ENCODE data around the gene WNT5A.

The WNT5A gene

DNA sequence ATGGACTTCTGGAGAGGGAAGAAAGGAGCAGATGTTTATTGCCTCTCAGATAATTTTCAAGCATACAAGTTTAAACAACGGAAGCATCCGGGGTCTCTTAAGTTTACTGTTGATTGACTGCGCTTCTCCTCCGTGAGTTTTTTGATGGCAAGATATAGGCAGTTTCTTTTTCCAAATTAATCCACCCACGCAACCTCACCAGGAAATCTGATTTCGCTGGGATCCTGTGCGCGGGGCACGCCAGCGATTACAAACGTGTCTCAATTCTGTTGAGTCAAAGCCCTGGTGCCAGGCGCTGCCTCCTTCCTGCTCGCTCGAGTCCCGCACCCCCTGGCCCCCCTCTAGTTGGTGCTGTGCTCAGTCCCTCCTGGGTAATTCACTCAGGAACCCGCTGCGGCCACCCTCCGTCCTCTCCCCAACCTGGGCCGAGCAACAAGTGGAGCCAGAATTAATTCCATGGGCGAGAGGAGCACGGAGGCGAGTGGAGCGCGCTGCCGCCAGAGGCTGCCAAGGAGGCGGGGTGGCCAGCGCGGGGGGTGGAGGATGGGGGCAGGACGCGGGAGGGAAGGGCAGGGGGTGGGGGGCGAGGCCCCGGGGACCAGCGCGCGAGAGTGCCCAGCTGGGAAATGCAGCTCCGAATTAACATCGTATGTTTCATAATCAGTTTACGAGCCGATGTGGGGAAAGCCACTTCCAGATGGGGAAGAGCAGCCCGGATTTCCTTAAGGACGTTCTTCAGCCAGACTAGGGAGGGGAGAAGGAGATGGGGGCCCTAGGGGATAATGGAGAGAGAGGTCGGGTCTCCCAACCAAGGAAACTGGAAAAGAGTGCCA, 6.0 kb downstream of the WNT5A start:
- no peak for DNase-seq

DNA sequence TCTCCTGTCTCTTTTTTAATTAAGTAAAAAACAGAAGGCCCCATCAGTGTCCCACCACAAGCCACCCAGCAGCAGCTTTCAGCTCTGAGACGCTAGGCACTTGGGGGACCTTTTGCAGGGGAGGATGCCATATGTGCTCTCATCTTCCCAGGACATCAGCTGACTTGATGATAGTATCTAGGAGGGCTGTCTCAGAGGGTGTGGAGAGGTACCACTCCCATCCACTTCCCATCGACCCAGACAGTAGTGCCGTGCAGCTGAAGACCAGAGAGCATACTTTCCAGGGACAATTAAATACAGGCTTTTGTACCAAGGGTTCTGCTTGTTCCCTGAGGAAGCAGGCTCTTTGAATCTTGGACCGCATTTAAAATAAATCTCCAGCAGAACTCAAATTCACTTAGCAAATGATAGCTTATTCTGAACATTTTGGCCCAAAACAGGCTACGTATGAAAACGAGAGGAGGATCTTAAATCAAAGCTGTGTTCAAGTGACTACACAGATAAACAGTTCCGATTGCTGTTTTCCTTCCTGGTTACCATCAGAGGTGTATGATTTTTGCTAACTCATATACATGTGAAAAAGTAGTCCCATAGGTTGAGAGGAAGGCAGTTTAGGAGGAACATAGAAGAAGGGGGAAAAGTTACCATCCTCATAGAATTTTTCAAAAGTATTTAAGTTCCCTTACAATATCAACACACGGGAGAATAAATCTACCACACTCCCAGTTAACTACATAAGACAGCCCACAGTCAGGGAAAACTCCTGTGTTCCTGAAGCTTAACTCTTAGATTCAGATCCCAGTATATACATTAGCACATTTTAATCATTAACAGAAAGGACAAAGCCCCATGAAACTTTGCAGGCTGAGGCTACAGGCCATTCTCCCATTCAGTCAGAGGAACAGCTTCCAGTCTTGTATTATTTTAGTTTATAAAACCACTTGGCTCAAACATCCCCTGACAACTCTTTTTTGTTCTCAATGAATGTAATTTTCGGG, 9.5 kb downstream of the WNT5A start:
- no peak for DNase-seq

DNA sequence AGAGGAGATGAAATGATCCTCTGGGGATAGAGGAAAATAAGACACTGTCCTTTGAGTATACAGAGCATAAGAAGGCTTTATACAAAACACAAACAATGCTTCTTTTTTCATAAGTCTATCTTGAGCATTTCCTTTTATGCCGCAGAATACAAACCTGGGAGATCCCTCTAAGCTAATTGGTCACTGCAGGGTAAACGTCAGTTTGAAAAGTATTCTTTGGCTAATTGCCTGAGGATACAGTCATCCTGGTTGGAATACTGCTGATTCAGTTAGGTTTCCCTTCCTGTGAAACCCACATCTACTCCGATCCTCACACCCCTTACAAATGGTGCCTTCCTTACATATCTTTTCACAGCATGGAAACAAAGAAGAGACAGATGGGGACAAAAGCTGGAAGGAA, 10.6 kb downstream of the WNT5A start:
- no peak for DNase-seq

DNA sequence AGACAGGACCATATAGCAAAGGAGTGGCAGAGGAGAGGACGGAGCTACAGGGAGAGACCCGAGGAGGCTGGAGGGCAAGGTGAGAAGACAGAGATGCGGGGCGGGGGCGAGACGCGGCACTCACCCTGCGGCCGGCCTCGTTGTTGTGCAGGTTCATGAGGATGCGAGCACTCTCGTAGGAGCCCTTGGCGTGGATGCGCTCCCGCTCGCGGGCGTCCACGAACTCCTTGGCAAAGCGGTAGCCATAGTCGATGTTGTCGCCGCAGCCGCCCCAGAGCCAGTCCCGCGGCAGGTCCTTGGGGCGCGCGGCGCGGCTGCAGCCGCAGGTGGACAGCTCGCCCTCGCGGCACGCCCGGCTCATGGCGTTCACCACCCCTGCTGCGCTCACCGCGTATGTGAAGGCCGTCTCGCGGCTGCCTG, 12.9 kb downstream of the WNT5A start:
- DNase-seq = no peak

DNA sequence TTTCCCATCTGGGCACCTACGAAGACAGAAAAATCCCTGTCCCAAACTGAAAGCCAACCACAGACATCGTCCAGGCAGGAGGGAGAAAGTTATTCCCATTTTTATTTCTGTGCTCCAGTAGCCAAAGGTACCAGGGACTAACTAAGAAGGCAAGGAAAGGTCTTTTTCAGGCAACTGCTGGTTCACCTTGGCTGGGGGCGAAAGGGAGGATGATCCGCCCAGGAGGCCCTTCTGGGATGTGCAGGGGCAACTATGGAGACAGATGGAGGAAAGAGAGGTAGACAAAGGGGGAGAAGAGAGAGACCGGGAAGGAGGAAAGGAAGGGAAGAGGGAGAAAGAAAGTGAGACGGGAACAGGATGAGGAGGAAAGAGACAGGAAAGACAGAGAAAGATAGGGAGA, 13.3 kb downstream of the WNT5A start:
- no peak for DNase-seq

DNA sequence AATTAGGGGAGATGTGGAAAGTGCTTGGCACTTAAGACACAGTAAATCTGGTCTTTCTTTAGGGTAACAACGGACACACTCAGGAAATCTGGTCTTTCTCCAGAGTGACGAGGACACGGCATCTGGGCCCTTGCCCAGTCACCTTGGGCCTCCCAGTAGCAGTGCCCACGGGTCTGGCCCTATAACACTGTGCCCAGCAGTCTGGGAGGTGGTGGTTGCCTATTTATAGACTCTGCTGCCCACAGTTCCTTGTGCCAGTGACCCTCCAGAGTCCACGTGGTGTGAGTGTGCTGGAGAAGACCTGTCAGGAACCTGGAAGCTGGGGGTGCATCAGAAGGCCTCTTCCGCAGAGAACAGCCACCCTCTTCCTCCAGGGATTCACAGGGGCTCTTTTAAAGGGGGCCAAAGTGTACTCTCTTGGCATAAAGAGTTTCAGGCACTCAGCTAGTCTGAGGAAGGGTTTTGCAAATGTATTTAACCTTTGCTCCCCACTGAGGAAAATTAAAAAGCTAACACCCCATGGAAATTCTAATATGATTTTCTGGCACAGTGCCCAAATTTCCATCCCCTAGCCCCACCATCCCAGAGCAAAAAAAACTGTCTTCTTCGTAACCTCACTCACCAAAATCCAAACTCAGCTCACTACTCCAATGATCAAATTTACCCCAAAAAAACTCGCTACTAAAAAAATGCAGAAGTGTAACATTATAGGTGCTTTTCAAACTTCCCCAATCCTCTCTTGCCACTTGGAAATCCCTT, 15.4 kb downstream of the WNT5A start:
- DNase-seq = no peak

DNA sequence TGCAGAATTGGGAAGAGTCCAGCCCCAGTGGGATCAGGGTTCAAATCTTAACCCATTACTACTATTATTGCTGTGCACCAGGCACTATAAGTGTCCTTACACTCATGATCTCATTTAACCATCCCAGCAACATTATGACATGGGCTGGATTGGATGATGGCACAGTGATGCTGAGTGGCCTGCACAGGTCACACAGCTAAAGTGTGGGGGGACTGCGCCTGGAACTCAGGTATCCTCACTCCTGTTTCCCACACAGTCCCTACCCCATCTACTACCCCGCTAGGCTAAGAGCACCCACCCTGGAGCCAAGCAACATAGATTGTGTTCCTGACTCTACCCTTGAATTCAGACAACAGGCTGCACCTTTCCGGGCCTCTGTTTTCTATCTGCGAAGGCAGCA, 16.0 kb downstream of the WNT5A start:
- no peak for DNase-seq

DNA sequence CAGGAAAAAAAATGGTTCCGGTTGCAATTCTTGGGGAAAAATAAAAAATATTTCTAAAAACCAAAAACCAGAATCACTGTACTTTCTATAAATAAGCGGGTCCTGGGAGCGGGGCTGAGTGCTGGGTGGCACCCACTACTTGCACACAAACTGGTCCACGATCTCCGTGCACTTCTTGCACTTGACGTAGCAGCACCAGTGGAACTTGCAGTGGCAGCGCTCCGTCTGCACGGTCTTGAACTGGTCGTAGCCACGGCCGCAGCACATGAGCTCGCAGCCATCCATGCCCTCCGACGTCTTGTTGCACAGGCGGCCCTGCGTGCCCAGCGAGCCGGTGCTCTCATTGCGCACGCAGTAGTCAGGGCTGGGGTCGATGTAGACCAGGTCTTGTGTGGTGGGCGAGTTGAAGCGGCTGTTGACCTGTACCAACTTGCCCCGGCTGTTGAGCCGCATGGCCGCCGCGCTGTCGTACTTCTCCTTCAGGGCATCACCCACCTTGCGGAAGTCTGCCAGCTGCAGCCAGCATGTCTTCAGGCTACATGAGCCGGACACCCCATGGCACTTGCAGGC, 17.1 kb downstream of the WNT5A start:
- DNase-seq = no peak

DNA sequence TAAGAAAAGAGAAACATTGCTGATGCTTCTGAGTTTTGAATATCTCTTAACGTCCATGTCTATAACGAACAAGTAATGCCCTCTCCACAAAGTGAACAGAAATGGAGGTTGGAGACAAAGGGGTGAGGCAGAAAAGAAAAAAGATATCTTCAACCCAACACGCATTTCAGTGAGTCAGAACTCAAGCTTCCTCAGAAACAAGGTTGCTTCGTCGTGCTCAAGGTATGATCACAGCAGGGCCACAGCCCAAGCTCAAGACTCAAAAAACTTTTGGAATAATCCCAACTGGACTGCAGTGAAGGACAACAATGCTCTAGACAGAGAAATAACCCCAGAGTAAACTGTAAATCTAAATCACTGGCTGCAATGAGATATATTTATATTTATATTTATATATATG, 18.9 kb downstream of the WNT5A start:
- DNase-seq = no peak

DNA sequence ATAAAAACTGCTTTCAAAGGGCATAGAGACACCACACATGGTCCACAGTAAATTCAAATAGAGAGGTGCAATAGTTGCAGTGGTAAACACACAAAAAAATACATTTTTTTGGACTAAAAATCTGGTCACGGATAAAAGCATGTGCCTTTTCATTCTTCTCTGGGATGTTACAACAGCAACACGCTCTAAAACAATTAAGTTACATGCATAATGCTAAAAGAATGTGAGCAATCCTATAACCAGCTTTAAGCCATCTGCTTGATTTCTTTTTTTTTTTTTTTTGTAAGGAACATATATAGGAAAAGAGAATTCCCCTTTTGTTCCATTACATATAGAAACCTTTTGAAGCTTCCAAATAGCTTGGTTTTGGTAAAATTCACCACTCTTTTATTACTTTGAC, 20.0 kb downstream of the WNT5A start:
- no peak for DNase-seq

DNA sequence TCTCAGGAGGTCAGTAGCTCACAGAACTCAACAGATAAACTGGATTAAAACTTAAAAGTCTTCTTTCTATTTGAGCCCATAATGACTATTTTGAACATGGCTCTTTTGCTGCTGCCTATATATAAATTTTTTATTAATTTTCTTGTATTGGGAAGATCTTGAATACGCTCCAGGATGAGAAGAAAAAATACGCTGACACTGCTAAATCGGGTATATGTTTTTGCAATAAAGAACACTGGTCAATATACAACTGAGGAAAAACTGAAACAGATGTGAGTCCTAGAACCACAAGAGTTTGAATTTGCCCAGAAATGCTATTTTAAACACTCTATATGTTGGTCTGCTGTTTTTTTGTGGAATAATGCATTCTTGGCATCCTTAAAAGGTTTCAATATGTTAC, 20.6 kb downstream of the WNT5A start:
- DNase-seq = no peak

DNA sequence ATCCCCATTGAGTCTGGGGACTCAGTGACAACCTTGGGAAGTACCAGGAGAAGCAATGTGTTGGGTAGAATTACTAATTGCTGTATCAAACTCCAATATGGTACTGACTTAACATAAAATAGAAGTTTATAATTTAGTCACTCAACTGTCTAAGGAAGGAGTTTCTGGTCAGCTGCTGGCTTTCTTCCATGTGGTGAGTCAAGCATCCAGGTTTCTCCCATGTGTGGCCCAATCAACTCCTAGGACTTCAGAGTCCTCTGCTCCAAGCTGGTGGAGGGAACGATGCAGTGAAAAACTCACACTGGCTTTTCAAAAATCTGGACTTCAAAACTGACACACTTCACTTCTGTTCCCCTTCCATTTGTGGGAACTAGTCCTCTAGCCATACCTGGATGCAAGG, 25.2 kb downstream of the WNT5A start:
- DNase-seq = no peak

DNA sequence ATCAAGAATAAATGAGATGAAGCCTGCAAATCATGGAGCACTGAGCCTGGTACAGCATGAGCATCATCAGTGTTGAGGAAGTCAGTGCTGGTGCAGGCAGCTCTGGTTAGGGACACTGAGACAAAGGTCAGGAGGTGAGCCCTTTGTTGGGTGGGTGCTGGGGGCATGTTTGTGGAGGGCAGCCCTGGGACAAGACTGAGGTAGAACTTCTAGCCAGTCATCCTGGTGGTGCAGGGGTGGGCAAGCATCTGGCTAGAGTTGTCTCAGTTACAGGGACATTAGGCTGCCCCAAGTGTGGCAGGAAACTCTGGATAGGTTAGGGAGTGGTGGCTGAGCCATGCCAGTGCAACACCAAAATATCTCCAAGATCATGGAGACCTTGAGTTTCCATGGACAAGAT, 27.3 kb downstream of the WNT5A start:
- no peak for DNase-seq

DNA sequence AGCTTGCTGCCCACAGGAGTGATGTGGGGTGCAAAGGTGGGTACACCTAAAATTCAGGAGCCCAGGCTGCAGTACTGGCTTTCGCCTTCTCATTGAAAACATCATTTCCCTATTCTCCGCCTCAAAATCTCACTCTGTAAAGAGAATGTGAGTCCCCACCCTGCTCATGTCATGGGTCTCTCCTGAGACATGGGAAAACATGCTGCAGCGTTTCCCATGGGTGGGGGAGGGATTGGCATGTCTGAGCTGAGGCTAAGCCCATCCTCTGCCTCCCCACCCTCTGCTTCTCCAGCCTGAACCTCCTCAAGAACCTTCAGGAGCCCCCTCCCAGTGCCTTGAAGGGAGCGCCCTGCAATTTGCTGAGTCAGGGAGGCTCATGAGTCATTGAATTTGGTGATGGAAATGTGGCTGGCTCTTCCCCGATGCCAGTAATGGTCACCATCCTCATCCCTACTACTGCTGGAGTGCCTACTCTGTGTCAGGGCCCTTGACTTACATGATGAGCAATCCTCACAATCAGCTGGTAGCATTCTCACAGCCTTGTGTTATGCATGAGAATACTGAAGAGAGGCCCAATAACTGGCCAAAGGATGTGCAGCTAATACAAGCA, 28.8 kb downstream of the WNT5A start:
- DNase-seq = no peak

DNA sequence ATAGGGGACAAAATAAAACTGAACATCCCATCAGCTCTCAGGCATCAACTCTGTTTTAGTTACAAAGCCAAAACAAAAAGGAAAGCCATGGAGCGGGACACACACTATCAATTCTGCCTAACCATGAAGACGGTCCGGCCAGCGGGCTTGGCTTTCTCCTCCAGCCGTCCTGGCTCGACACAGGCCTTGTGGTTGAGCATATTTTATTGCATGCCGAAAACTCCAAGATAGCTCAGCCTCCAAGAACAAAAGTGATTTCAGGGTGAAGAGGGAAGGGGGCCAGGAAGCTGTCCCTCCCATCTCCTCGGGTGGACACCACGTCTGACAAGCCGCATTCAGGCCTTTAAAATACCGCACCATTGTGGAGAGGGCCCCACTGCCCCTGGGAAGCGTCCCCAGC, 31.2 kb downstream of the WNT5A start:
- no peak for DNase-seq

DNA sequence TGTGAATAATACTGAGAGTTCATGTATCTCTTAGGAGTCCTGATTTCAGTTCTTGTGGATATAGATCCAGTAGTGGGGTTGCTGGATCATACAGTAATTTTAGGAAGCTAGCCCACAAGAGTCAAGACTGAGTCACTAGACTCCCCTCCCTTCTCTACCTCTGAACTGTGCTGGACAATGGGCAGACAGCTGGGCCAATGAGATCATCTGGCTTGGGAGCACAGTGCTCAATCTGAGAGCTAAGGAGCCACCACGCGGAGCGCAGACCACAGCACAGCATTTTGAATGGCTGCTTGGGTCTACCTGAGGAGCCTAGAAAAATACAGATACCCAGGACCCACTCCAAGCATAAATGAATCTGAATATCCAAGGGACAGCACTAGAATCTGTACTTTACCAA, 32.5 kb downstream of the WNT5A start:
- DNase-seq = no peak

DNA sequence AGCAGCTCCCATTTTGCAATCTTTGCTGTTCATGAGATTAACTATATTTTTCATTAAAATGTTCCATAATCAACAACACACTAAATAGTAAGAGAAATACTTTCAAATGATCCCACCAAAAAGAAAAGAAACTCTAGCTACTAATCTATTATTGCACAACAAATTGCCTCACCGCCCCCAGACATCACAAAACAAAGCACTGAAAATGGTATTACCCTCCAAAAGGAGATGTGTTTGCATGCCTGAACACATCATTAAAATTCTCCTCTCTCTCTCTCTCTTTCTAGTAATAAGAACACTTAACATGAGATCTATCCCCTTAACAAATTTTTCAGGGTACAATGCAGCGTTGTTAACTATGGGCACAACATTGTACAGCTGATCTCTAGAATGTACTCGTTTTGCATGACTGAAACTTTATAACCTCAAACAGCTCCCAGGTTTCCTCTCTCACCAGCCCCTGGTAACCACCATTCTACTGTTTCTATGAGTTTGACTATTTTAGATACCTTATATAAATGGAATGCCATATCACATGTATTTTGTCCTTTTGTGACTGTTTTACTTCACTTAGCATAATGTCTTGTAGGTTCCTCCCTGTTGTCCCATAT, 33.1 kb downstream of the WNT5A start:
- DNase-seq = no peak

DNA sequence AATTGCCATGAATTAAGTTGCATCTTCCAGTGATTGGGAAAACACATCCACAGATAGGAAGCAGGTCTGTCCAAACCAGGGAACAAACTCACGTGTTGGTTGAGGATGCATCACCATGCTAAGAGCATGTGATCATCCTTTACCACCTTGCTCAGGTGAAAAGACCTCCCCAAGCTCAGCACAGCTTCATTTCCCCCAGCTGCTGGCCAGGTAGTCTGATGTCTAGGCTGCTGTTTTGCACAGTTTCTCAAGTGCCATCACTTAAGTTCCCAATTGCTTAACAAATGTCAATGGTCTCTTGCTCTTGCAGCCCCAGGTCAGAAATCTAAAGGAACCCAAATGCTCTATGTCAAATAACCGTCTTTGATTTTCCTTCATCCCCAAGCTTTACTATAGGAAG, 34.2 kb downstream of the WNT5A start:
- no peak for DNase-seq

DNA sequence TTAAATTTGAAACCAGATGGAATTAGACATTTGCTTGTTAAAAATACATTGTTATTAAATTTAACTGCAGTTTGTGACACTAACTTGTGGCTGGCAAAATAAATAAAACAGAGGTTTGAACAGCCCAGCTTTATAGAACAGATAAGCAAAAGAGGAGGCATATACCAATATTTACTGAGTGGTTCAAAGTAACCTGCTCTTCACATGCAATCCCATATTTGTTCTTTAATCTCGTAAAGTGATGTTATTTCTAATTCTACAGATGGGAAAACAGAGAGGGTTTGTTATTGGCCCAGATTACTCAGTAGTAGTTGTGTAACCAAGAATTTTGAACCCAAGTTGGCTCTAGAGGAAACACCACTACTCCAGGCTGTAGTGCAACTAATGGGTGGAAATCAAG, 37.6 kb downstream of the WNT5A start:
- DNase-seq = no peak

DNA sequence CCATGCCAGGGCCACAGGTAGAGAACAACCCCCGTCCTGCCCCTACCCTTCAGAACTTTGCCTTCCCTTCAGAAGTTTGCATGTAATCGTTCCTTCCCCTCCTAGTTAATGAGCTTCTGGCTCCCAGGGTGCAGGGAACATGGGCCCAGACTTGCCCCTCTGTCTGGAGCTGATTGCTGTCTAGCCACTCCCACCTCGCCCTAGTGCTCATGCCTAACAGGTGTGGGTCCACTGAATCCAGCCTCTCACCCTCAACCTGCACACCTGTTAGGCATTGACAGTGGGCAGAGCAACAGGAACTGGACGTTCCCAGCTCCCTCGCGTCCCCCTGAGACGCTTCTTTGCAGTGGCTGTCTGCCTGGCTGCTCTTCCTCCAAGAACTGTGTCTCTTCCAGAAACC, 40.3 kb downstream of the WNT5A start:
- peak; percentile 28 for DNase-seq

DNA sequence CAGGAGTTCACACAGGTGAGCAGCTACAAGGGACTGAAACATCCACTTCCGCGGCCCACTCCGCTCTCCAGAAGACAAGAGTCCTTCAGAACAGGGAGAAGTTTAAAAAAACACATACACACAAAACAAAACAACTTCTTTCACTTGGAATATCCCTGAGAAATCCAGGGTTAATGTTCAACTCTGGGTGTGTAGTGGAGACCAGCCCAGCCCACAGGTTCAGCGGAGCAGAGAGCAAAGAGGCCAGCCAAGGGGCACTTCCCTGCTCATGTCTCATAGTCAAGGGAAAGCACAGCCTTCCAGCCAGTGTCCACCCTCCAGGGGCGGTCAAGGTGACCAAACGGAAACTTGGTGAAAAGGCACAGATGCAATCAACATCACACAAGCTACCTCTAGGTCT, 41.6 kb downstream of the WNT5A start:
- no peak for DNase-seq

DNA sequence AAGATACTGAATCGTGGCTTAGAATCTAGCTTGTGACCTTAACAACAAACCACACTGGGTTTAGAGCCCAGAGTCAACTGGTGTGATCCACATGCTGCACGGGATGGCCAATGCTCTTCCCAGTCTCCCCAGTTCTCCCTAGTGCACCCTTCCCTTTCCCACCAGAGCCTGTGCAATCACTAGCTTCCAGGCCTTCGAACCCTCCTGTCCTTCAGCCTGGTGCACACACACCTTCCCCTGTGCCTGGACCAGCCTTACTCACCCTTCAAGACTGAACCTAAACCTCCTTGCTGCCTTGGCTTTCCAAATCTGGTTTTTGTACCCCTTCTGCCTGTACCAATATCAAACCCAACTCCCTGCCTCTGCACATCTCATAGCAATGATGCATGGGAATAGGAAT, 43.8 kb downstream of the WNT5A start:
- no peak for DNase-seq

Measured in NCI-H526 treated with DMSO at 0.1 percent for 48 hours (cell line).